ENCODE measurements around the gene TAOK1.

Gene TAOK1

GRCh38 chr17:29572691-29573557, 182.8 kb downstream of the TAOK1 start:
- DNase-seq, result peak; percentile 64 to 77

GRCh38 chr17:29573558-29573869, 183.4 kb downstream of the TAOK1 start:
- no peak for DNase-seq

- DNase-seq, result no peak
These were observed 183.9 kb downstream of the TAOK1 start for GRCh38 chr17:29573871-29574731.

GRCh38 chr17:29574732-29575510, 184.8 kb downstream of the TAOK1 start:
- no peak for DNase-seq

- DNase-seq, result no peak
These were observed 185.5 kb downstream of the TAOK1 start for GRCh38 chr17:29575511-29576213.

GRCh38 chr17:29576214-29577000, 186.2 kb downstream of the TAOK1 start:
- no peak for DNase-seq

- DNase-seq, result no peak
These were observed 186.8 kb downstream of the TAOK1 start for GRCh38 chr17:29577001-29577370.

GRCh38 chr17:29577385-29578211, 187.4 kb downstream of the TAOK1 start:
- no peak for DNase-seq

GRCh38 chr17:29578626-29579485, 188.7 kb downstream of the TAOK1 start:
- no peak for DNase-seq

GRCh38 chr17:29579866-29580771, 190.0 kb downstream of the TAOK1 start:
- DNase-seq, result peak; percentile 71 to 94

GRCh38 chr17:29581583-29582253, 191.6 kb downstream of the TAOK1 start:
- no peak for DNase-seq

- no peak for DNase-seq
These were observed 192.1 kb downstream of the TAOK1 start for GRCh38 chr17:29582254-29582765.

- DNase-seq, result no peak
These were observed 192.6 kb downstream of the TAOK1 start for GRCh38 chr17:29582772-29583171.

- DNase-seq, result no peak
These were observed 193.4 kb downstream of the TAOK1 start for GRCh38 chr17:29583324-29584248.

- no peak for DNase-seq
These were observed 194.4 kb downstream of the TAOK1 start for GRCh38 chr17:29584452-29585079.

- DNase-seq, result no peak
These were observed 195.1 kb downstream of the TAOK1 start for GRCh38 chr17:29585080-29585751.

All from inflammatory macrophage treated with lipopolysaccharide for 1 hour (primary cell).